KMS-11 (cell line): Measurements from ENCODE around the gene PADI1.

Source experiments
- H2AFZ ChIP-seq: fragments of 200-600 bp; sonication (generic); 2 replicates; pipeline ENCODE4 v1.6.1; 2016; ENCODE audit warnings: antibody characterized with exemption, mixed run types, low read depth
- H3K27ac ChIP-seq: fragments of 200-600 bp; sonication (generic); 2 replicates; pipeline ENCODE4 v1.6.1; 2016; ENCODE audit warnings: mild to moderate bottlenecking, mixed run types
- H3K27me3 ChIP-seq: fragments of 200-600 bp; sonication (generic); 2 replicates; pipeline ENCODE4 v1.6.1; 2017; ENCODE audit warnings: mild to moderate bottlenecking, low read depth, mixed run types, moderate library complexity; ENCODE audit not compliant: insufficient read depth
- H3K36me3 ChIP-seq: fragments of 200-600 bp; sonication (generic); 2 replicates; pipeline ENCODE4 v1.6.1; 2017; ENCODE audit warnings: mild to moderate bottlenecking, mixed run types; ENCODE audit not compliant: insufficient read depth
- H3K4me1 ChIP-seq: fragments of 200-600 bp; sonication (generic); 2 replicates; pipeline ENCODE4 v1.6.1; 2016; ENCODE audit warnings: mild to moderate bottlenecking, low read depth, mixed run types; ENCODE audit not compliant: poor library complexity, severe bottlenecking
- H3K4me2 ChIP-seq: fragments of 200-600 bp; sonication (generic); 2 replicates; pipeline ENCODE4 v1.7.0; 2016; ENCODE audit warnings: mild to moderate bottlenecking, mixed run types
- H3K4me3 ChIP-seq: fragments of 200-600 bp; sonication (generic); IDR thresholded peaks from 2 replicates; pipeline ENCODE4 v1.6.1; 2017; ENCODE audit warnings: low read depth, low read length, mixed read lengths; ENCODE audit not compliant: insufficient read depth
- H3K79me2 ChIP-seq: fragments of 200-600 bp; sonication (generic); 2 replicates; pipeline ENCODE4 v1.6.1; 2016; ENCODE audit warnings: low read depth, mixed run types; ENCODE audit not compliant: insufficient read depth
- H3K9ac ChIP-seq: fragments of 200-600 bp; sonication (generic); 2 replicates; pipeline ENCODE4 v1.6.1; 2016; ENCODE audit warnings: mild to moderate bottlenecking, mixed run types
- H4K20me1 ChIP-seq: fragments of 200-600 bp; sonication (generic); 2 replicates; pipeline ENCODE4 v1.6.1; 2016; ENCODE audit warnings: mild to moderate bottlenecking, mixed run types; ENCODE audit not compliant: insufficient read depth
- TF ChIP-seq, protein P1 (sequence below): fragments of 200-600 bp; sonication (generic); conservative IDR thresholded peaks from 2 replicates; pipeline ENCODE4 v1.6.1; 2017; ENCODE audit warnings: low read depth, mild to moderate bottlenecking, antibody characterized with exemption, low read length, moderate library complexity, mixed read lengths

PADI1 gene

GRCh38 chr1:17281775-17282181 is 76.8 kb downstream of the PADI1 start:
- Histone ChIP-seq H2AFZ (no peak overlapping the region), H3K9ac (no peak overlapping the region), H3K79me2 (no peaks in the 10 kb centered on the region), H3K4me2 (no peak overlapping the region), H3K4me3 (no peak overlapping the region), H3K4me1 (no peaks in the 10 kb centered on the region), H3K27me3 (peaks cover 68% of the 10 kb centered on the region; the same call in 1 of the 2 replicates), H3K27ac (no peak overlapping the region), H4K20me1 (no peaks in the 10 kb centered on the region), H3K36me3 (no peaks in the 10 kb centered on the region)
- TF ChIP-seq, protein P1, sequence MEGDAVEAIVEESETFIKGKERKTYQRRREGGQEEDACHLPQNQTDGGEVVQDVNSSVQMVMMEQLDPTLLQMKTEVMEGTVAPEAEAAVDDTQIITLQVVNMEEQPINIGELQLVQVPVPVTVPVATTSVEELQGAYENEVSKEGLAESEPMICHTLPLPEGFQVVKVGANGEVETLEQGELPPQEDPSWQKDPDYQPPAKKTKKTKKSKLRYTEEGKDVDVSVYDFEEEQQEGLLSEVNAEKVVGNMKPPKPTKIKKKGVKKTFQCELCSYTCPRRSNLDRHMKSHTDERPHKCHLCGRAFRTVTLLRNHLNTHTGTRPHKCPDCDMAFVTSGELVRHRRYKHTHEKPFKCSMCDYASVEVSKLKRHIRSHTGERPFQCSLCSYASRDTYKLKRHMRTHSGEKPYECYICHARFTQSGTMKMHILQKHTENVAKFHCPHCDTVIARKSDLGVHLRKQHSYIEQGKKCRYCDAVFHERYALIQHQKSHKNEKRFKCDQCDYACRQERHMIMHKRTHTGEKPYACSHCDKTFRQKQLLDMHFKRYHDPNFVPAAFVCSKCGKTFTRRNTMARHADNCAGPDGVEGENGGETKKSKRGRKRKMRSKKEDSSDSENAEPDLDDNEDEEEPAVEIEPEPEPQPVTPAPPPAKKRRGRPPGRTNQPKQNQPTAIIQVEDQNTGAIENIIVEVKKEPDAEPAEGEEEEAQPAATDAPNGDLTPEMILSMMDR: no peak

- TF ChIP-seq, protein P1: no peak
- Histone ChIP-seq H3K27me3 (peaks cover 65% of the 10 kb centered on the region; the same call in 1 of the 2 replicates), H3K36me3 (no peaks in the 10 kb centered on the region), H3K27ac (no peak overlapping the region), H3K4me2 (no peak overlapping the region), H3K4me3 (no peak overlapping the region), H3K79me2 (no peaks in the 10 kb centered on the region), H2AFZ (no peak overlapping the region), H3K9ac (no peak overlapping the region), H3K4me1 (no peaks in the 10 kb centered on the region), H4K20me1 (no peaks in the 10 kb centered on the region)
Observed at GRCh38 chr1:17282836-17283235, 77.9 kb downstream of the PADI1 start.

DNA sequence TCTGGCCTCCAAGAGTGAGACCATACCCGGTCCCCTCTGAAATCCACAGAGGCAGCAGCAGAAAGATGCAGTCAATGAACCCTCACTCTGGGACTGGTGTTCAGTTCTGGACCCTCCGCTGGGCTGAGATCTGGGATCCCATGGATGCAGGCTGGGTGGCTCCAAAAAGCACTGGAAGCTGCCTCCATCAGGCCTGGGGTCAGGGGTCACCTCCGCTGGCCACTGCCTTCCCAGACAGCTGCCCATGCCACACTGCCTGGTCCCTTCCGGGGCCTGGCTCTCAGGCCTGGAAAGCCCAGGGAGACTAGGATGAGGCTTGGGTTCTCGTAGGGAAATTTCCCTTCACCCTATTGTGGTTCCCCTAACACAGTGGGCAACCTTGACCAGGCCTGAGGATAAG is 81.7 kb downstream of the PADI1 start:
- H3K4me1 ChIP-seq: no peaks in the 10 kb centered on the region
- H4K20me1 ChIP-seq: no peaks in the 10 kb centered on the region
- no peak overlapping the region for H3K27ac ChIP-seq
- TF ChIP-seq, protein P1: no peak
- H3K4me3 ChIP-seq: no peak overlapping the region
- H3K36me3 ChIP-seq: no peaks in the 10 kb centered on the region
- H3K9ac ChIP-seq: no peak overlapping the region
- no peak overlapping the region for H2AFZ ChIP-seq
- H3K79me2 ChIP-seq: no peaks in the 10 kb centered on the region
- H3K4me2 ChIP-seq: no peak overlapping the region
- peaks cover 61% of the 10 kb centered on the region for H3K27me3 ChIP-seq

DNA sequence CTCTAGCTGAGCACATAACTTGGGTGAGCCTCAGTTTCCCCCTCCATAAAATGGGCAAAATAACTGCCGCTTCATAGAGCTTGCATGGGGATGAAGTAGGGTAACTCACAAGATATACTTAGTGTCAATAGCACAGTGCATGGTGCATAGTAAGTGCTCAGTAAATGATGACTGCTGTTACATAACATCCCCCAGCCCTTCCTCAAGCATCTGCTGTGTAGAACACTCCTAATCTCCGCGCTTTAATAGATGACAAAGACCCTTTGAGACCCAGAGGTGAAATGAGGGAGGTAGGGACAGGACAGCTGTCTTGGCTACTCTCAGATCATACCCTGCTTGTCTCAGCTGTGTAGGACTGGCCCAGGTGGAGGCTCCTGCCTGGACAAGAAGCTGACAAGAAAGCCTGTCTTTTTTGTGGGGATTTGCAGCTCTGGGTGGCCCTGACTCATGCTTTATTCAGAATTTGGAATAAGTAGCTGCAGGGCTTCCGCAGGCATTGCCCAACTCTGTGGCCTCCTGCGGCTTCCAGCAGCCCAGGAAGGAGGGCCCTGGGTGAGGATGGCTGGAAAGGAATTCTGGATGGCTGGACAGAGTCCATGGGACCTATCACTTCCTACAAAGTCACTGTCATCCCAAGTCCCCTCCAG is 82.3 kb downstream of the PADI1 start:
- no peak overlapping the region for H3K9ac ChIP-seq
- TF ChIP-seq, protein P1: no peak
- H4K20me1 ChIP-seq: no peaks in the 10 kb centered on the region
- H3K27ac ChIP-seq: no peak overlapping the region
- peaks cover 58% of the 10 kb centered on the region for H3K27me3 ChIP-seq
- H2AFZ ChIP-seq: no peak overlapping the region
- H3K4me3 ChIP-seq: no peak overlapping the region
- H3K4me1 ChIP-seq: no peaks in the 10 kb centered on the region
- H3K4me2 ChIP-seq: no peak overlapping the region
- H3K79me2 ChIP-seq: no peaks in the 10 kb centered on the region
- H3K36me3 ChIP-seq: no peaks in the 10 kb centered on the region
